PFSK-1 (cell line): ENCODE data around the gene RARRES1.

Experiments used
- REST ChIP-seq, 2 experiments: IDR thresholded peaks; 2 replicates each; pipeline versions ENCODE4 v1.6.1 to v1.8.0; 2011 to 2012; ENCODE audit warnings: low read depth in 2 of 2, low read length in 2 of 2, control low read depth in 1 of 2, inconsistent platforms in 1 of 2, mild to moderate bottlenecking in 1 of 2, moderate library complexity in 1 of 2; ENCODE audit not compliant: insufficient read depth in 1 of 2
- TAF1 ChIP-seq: IDR thresholded peaks from 2 replicates; pipeline ENCODE4 v1.6.1; 2012; ENCODE audit warnings: low read length, control low read depth, borderline replicate concordance; ENCODE audit not compliant: insufficient read depth

GRCh38 chr3:158713094-158713499 is 19.2 kb downstream of the RARRES1 start:
- TF ChIP-seq TAF1: no peak
- TF ChIP-seq REST (IDR thresholded peaks at IDR 0.05; ENCODE audit: insufficient read depth in 1 of 2, low read depth in 2 of 2, low read length in 2 of 2): no peak
